Endothelial cell of hepatic sinusoid (primary cell): ENCODE measurements around the gene PREPL.
"Not testable (repeated sequence)": the region's sequence is repeated elsewhere in the genome, so short reads cannot be mapped to it uniquely, and the experiment has no call there.

Experiments
- in situ Hi-C: cut with HindIII; loops from 2 replicates; pipeline ENCODE4 v1.10.0; 2017; ENCODE audit warnings: low sequenced_read_pairs

Gene PREPL

GRCh38 chr2:44349506-44349905, 11.8 kb downstream of the PREPL start:
- in situ Hi-C loops = no loop called here

DNA sequence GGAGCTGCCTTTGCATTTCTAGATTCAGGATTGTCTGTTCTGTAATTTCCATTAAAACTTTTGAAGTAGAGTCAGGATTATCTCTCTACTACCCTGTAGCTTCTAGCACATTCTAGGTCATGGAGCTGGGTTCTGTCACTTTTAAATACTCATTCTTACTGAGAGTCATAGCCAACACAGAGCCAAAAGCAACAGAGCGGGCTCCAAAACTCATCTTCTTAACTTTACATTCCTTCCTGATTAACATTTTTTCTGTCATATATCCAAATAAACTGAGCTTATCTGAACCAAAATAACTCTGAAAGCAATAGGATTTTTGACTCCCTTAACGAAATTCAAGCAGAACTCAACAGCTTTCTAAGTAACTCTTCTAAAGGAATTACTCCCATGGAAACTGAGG, 12.9 kb downstream of the PREPL start:
- in situ Hi-C loops = no loop called here

GRCh38 chr2:44347526-44347925, 13.8 kb downstream of the PREPL start:
- in situ Hi-C loops = no loop called here

- in situ Hi-C loops = loop anchor here (5.0 kb wide), 1 partner anchor 89 kb away; no protein-coding TSS in a partner anchor
These were observed 18.4 kb downstream of the PREPL start for GRCh38 chr2:44342854-44343253.

DNA sequence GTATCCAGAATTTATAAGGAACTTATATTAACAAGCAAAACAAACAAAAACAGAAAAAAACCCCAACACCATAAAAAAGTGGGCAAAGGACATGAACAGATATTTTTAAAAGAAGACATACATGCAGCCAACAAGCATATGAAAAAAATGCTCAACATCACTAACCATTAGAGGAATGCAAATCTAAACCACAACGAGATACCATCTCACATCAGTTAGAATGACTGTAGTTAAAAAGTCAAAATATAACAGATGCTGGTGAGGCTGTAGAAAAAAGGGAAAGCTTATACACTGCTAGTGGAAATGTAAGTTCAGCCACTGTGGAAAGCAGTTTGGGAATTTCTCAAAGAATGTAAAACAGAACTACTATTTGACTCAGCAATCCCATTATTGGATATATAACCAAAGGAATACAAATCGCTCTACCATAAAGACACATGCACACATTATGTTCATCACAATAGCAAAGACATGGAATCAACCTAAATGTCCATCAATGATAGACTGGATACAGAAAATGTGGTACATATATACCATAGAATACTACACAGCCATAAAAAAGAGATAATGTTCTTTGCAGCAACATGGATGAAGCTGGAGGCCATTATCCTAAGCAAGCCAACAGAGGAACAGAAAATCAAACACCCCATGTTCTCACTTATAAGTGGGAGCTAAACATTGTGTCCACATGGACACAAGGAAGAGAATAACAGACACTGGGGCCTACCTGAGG, 25.3 kb downstream of the PREPL start:
- in situ Hi-C loops = no loop called here

DNA sequence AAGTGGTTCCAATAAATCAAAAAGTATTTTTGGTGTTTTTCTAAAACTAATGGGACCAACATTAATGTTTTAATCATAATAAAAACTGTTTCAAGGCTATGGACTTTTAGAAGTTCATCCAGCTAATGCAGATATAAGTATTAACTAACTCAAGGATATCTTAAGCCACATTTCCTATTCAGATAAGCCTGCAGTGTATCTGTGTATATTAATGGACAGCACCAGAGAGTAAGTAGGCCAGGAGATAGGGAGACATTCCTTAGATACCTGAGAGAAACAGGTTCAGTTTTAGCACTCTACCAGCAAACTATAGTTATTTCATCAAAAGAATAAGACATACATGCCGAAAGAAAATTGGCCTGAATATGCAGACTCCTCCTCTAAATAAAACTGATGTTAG, 27.3 kb downstream of the PREPL start:
- in situ Hi-C loops = no loop called here

DNA sequence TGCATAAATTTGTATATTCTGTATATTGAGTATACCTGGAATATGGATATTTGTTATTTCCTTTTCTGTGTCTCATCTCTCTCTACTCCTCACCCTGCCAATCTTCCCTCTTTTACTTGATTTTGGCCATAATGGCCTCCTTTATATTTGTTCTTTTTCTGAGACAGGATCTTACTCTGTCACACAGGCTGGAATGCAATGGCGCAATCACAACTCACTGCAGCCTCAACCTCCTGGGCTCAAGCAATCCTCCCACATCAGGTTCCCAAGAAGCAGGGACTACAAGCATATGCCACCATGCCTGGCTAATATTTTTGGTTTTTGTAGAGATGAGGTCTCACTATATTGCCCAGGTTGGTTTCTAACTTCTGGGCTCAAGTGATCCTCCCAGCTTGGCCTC, 30.5 kb downstream of the PREPL start:
- in situ Hi-C loops = no loop called here

GRCh38 chr2:44329343-44329742, 32.0 kb downstream of the PREPL start:
- in situ Hi-C loops = no loop called here

- in situ Hi-C loops = no loop called here
These were observed 32.5 kb downstream of the PREPL start for GRCh38 chr2:44328750-44329149.

DNA sequence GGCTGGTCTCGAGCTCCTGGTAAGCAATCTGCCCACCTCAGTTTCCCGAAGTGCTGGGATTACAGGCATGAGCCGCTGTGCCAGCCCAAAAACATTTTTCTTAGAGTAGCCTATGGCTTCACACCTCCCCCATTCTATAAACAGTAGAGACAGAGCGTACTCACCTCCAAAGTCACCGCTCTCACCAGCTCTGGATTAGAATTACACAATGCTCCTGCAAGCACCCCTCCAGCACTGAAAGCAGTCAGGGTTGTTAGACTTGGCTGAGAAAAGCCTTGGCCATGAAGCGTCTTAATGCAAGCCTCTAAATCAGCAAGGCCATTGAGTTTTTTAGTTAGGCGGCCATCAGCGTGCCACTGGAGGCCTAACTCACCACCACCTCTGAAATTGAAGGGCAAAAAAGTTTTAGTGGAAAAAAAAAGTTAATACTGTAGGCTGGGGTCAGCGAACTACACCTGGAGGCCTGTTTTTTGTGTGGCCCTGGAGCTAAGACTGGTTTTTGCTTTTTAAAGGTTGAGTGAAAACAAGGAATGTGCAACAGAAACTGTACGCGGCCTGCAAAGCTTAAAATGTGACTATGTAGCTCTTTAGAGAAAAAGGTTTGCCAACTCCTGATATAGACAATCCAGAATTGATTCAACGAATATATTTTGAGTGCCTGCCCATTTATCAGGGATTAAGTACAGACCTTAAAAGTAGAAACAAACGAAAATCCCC, 34.6 kb downstream of the PREPL start:
- in situ Hi-C loops = no loop called here

DNA sequence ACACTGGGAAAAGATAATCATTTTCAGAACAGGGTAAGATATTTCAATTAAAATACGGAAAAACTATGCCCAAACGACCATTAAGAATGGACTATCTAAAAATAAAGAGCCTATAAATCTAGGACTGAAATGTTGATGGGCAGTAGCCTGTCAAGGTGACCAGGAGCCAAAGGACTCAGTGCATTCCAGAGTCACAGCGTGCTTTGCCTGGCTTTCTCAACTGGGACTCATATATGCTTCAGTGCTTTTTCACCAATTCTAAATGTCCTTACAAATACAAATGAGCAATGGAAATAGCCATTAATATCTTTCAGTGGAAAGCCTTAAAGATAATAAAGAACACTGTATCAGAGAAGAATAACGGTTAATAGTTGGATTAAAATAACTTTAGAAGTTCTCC, 35.4 kb downstream of the PREPL start:
- in situ Hi-C loops = no loop called here

GRCh38 chr2:44324971-44325426, 36.3 kb downstream of the PREPL start:
- in situ Hi-C loops = no loop called here

DNA sequence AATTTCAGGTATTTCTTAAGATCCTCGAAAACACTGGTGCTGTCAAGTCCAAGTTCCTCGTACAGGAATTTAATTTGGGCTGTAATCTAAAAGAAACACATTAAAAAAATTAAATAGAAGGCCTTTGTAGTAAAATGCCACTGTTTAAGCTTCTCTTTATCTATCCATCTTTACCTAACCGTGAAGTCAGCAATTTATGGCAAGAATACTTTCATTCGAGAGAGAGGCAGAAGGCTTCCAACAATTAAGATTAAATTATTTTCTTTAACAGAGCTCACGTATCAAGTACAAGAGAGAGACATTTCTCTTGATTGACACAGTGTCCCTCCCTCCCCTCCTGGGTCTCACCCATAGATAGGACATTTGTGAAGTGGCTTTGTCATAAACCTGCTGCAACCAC, 39.9 kb downstream of the PREPL start:
- in situ Hi-C loops = no loop called here

DNA sequence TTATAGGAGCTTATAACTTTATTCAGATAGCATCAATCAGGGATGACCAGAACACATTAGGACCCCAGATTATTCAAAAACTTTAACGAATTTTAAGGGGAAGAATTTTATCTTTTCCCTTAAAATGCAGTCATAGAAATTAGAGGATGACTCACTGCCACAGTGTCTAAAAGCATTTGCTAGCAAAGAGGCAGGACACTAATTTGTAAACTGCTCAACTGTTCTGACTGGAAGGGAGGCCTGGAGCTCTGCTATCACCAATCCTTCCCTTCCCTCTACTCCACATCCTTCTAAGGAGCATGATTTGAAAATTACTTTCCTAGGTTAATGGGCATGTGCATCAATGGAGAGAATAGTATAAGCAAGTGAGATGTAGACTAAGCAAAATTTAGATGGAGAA, 40.5 kb downstream of the PREPL start:
- in situ Hi-C loops = no loop called here

DNA sequence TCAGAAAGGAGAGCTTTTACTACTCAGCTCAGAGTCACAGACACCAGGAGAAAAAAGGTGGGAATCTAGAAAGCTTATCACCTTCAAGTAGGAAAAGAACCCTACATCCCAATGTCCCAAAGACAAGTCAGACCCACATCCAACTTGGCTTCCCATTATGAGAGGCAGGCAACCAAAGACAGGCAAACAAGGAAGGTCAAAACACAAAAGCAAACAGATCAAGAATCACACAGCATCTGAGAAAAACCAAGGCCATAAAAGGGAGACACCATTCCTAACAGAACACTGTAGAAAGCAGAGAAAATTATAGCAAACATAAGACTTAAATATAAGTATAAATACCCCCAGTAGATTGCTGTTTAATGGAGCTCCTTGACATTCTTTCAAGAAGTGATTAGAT, 45.3 kb downstream of the PREPL start:
- in situ Hi-C loops = no loop called here

- in situ Hi-C loops = no loop called here
These were observed 46.9 kb downstream of the PREPL start for GRCh38 chr2:44314362-44314761.

DNA sequence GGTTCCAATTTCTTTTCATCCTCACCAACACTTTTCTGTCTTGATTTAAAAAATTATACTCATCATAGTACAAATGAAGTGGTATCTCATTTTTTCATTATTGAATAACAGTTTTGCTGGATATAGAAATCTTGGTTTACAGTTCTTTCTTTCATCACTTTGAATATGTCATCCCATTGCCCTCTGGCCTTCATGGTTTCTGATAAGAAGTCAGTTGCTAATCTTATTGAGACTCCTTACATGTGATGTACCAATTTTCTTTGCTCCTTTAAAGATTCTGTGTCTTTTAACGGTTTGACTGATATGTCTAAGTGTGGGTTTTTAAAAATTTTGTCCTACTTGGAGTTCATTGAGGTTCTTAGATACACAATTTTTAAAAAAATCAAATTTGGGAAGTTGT, 51.0 kb downstream of the PREPL start:
- in situ Hi-C loops = no loop called here

DNA sequence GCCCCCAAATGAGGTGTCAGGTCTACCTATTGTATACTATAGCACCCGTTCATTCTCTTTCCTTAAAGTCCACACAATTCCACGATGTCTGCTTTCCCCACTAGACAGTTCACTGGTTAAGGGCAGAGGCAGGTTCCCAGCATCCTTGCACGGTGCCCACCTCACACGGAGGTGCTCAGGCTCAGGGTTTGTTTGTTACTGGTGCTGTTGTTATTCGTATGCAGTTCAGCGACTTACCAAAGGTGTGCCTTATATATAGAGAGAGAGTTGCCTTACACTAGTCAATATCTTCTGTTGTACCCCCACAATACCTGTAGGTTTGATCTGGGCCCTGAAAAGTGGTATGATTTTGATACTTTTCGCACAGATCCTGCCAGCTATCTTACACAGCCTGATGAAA, 55.4 kb downstream of the PREPL start:
- in situ Hi-C loops = no loop called here

- in situ Hi-C loops = no loop called here
These were observed 57.0 kb downstream of the PREPL start for GRCh38 chr2:44304258-44304657.

DNA sequence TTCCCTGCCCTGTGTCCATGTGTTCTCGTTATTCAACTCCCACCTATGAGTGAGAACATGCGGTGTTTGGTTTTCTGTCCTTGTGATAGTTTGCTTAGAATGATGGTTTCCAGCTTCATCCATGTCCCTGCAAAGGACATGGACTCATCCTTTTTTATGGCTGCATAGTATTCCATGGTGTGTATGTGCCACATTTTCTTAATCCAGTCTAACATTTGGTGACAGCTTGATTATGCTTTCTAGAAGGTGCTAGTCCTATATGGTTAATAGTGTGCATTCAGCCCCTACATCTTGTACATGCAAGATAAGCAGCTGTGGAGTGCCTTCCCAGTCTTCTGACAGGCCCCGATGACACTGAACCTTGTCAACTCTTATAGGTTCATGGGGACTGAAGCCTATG, 57.5 kb downstream of the PREPL start:
- in situ Hi-C loops = not testable (repeated sequence)

DNA sequence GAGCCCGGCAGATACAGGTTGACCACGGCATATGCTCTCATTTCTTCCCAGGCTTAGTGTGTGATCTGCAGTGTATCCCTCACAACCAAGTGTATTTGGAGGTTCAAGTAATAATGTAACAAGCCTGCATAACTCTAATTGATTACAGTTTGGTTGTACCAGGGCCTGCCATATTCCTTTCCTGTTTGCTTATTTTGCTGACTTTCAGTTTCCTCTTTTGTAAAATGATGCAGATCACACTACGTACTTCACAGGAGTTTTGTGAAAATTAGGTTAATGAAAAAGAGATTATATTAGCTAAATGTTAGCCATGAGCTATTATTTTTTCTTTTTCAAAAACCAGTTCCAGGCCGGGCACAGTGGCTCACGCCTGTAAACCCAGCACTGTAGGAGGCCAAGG, 60.2 kb downstream of the PREPL start:
- in situ Hi-C loops = no loop called here

GRCh38 chr2:44299635-44300034, 61.7 kb downstream of the PREPL start:
- in situ Hi-C loops = no loop called here
